HG03139 (cell line): ENCODE measurements around the gene TFAP2B.

Experiments
- ATAC-seq: cut with Tn5 transposase; IDR thresholded peaks from one replicate; pipeline ENCODE4 v1.9.1; 2021; ENCODE audit not compliant: unreplicated experiment

Gene TFAP2B

DNA sequence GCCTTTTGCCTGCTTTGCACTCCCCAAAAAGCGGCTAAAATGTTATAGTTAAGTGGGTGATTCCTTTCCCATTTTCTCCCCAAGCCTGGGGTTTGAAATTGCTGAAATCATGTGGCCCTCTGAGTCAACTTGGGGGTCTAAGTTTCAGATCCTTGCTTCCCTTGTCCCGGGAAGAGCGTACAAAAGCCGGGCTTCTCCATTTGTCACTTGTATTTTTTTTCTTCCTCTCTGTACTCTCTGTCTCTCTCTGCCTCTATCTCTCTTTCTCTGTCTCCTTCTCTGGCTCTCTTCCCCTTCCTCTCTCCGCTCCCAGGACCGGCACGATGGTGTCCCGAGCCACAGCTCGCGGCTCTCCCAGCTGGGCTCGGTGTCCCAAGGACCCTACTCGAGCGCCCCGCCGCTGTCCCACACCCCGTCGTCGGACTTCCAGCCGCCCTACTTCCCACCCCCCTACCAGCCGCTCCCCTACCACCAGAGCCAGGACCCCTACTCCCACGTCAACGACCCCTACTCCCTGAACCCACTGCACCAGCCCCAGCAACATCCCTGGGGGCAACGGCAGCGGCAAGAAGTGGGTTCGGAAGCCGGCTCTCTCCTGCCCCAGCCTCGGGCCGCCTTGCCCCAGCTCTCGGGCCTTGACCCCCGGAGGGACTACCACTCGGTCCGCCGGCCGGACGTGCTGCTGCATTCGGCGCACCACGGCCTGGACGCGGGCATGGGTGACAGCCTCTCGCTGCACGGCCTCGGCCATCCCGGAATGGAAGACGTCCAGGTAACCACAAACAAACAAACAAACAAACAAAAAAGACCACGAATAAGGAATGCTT lies 4.6 kb downstream of the TFAP2B start:
- ATAC-seq: no peak

DNA sequence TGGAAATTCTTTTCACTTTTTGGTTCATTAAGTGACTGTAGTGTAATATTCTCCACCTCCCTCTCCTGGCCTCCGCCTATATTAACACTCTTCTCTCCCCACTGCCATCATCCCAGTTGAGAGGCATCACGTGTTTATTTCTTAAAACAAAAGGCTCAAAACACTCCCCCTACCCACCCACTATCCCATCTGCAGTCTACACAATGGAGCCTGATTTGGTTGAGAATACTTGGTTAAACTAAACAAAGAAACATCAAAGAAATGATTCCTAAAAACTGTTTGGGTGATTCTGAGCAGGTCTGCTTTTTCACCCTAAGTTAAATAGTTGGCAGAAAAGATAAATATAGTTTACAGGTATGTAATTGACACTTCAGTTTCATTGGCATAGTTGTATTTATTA lies 5.9 kb downstream of the TFAP2B start:
- no peak for ATAC-seq

- ATAC-seq: no peak
Measured at GRCh38 chr6:50825375-50826036, 6.8 kb downstream of the TFAP2B start.

DNA sequence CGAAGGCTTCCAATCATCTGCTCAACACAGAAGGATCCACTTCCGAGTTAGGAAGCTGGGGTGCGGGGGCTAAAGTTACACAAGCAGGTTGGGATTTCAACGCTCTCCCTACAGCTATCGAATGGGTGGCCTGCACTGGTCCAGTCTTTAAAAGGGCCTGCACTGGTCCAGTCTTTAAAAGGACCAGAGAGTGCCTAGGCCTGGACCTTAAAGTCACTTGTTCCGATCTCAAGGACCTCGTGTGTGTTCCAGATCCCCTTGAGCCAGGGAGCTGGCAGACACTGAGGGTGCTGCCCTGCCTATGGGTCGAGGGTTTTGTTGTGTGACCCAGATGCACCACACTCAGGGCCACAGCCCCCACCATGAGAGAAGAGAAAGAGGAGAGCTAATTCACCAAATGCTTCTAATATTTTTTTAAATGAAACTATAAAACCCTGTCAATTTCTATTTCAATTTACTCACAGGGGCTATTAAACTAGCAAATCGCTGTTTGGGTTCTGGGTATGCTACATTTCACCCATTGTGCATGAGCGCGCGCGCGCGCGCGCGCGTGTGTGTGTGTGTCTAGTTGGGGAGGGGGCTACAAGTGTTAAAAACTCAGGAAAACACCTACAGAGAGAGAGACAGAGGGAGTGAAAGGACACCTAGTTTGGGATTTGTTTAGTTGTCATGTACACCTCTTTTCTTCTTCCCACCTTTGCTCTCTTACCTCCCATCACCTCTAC lies 7.5 kb downstream of the TFAP2B start:
- no peak for ATAC-seq

- ATAC-seq: no peak
Measured at GRCh38 chr6:50826803-50827202, 8.1 kb downstream of the TFAP2B start.

DNA sequence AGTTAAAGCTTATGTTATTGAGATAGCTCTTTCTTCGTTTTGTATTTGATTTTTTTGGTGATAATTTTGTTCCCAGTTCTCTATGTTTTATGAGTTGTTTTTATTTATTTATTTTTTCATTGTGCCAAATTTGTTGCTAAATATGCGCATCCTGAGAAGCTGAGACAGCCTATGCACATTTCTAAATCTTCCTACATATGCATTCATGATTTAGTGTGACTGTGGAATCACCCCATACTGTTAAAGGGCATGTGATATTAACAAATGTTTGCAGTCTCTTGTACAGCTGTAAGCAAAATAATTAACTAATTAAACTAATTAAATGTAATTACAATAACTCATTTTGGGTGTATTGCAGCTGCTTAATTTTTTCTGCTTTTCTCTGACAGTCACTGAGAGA lies 10.4 kb downstream of the TFAP2B start:
- no peak for ATAC-seq

- no peak for ATAC-seq
Measured at GRCh38 chr6:50829898-50830444, 11.3 kb downstream of the TFAP2B start.

GRCh38 chr6:50831186-50831585 lies 12.5 kb downstream of the TFAP2B start:
- ATAC-seq: no peak

GRCh38 chr6:50832912-50833311 lies 14.2 kb downstream of the TFAP2B start:
- no peak for ATAC-seq

GRCh38 chr6:50834929-50835410 lies 16.3 kb downstream of the TFAP2B start:
- no peak for ATAC-seq

- no peak for ATAC-seq
Measured at GRCh38 chr6:50836231-50836630, 17.6 kb downstream of the TFAP2B start.

DNA sequence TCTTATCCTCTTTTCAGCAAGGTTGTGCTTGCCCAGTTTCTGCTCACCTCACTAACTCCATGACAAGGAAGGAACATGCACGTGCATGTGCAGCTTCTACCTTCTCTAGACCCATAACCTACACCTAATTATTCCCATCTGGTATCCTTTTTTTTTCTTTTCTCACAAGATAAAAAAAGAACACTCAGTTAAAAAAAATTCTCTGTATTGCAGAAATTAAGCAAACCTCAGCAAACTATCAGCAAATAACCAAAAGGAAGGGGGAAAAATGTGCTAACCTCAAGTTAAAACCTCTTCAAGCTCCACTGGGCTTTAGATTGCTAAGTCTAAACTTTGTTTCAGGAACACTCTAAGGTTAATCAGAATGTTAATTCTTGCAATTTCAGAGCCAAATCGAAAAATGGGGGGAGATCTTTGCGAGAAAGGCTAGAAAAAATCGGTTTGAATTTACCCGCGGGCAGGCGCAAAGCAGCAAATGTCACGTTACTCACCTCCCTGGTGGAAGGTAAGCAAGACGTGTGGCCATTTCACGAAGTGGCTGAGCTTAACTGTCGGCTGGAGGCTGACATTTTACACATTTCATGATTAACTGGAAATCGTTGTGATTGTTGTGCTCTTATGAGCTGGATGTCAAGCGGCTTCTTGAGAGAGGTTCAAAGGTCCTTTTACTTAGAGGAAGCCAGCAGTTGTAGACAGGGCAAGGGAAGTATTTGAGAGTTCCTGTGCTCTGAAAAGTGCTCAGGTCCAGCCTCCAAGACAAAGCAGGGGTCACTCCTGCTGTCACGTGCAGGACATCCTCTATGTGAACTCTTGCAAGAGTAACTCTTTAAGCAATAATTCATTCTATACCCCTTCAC lies 19.1 kb downstream of the TFAP2B start:
- ATAC-seq: no peak

DNA sequence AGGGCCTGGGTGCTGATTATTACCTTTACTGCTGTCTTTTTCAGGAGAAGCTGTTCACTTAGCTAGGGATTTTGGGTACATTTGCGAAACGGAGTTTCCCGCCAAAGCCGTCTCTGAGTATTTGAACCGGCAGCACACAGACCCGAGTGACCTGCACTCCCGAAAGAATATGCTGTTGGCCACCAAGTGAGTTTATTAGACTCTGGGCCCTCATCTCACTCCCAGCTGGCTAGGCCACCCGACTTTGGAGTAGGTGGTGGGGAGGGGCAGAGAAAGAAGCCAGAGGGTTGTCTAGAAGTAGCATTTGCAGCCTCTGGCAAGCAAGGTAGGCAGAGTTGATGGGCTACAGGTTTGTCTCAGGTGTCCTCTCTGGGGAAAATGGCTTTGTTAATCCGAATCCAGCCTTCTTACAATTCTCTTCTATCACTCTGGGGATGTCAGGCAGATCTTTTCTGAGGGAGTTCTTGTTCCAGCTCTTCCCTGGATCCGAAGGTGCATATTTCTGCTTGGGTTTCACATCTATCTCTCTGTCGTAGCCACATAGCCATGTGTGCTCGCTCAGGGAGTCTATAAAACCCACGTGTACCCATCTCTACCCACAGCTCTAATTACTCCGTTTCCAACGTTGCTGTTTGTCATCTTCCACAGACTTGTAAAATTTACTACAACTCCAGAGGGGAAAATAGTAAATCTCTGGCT lies 21.6 kb downstream of the TFAP2B start:
- no peak for ATAC-seq

GRCh38 chr6:50840811-50841192 lies 22.1 kb downstream of the TFAP2B start:
- ATAC-seq: no peak

DNA sequence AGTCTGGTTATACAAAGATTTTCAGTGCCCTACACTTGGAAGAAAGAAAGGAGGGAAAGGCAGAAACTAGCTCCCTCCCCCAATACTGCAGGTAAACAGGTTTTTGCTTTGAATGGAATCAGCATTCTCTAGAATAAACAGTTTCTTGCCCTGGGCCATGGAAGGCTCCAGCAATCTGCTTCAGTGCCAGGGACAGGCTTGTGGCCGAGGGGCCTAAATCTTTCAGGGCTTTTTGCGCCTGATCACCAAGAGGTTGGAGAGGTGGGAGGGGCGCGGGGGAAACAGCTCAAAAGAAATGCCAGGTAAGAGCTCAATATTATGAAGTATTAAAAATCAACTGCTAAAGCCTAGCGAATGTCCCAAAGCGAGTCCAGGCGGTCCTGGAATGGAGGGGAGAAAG lies 23.8 kb downstream of the TFAP2B start:
- ATAC-seq: no peak

DNA sequence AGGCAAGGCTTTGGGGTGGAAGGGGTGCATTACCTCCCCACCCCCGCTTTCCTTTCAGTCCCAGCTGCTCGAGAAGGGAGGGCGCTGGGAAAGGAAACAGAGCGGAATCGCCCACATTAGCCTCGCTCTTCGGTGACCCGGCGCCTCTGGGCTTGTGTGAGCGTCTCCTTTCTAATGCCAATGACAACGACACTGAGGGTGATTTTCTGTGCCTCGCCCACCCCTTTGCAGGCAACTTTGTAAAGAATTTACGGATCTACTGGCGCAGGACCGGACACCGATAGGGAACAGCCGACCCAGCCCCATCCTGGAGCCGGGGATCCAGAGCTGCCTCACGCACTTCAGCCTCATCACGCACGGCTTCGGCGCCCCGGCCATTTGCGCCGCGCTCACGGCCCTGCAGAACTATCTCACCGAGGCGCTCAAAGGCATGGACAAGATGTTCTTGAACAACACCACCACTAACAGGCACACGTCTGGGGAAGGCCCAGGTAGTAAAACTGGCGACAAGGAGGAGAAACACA lies 24.3 kb downstream of the TFAP2B start:
- ATAC-seq: no peak

DNA sequence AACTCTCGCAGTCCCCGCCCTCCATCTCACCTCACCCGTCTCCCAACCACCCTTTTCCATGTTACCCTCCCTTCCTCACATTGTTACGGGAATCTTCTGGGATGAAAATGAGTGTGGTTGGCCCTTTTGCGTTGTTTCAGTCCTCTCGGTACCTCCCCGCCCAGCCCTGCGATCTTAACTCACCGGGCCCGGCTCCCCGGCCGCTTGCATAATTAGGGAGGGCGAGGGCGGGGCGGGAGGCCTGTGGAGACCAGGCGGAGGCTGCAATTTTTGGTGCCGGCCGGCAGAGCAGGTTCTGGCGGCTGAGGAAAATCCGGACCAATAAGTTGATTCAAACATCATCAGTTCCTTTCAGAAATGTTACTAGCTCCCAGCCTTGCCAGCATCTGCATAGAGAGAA lies 25.2 kb downstream of the TFAP2B start:
- no peak for ATAC-seq

DNA sequence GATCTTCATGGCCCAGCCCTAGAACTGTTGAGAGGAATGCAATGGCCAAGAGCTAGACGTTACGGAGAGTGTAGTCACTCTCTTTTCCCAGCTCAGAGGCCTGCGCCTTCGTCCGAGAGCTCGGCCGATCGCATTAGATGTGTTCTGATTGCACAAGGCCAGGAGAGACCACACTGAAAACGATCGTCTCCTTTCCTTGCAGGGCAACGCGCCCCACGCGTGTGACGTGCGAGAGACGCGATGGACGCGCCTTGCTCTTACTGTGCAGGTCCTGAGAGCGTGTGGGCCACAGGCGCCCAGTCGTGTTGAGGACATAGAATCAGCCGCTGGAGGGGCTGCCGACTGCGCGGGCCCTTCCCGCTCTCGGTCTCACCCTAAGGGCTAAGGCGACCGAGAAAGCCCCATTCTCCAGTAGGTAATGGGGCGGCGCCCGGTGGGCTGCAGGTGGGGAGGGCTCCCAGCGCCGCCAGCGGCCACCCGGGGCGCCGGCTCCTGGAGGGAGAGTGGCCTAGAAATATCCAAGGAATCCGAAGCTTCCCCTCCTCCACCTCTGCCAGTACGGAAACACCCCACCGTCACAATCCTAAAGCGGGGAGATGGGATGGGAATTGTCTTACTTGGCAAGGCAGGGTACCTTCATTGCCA lies 26.9 kb downstream of the TFAP2B start:
- ATAC-seq: no peak

DNA sequence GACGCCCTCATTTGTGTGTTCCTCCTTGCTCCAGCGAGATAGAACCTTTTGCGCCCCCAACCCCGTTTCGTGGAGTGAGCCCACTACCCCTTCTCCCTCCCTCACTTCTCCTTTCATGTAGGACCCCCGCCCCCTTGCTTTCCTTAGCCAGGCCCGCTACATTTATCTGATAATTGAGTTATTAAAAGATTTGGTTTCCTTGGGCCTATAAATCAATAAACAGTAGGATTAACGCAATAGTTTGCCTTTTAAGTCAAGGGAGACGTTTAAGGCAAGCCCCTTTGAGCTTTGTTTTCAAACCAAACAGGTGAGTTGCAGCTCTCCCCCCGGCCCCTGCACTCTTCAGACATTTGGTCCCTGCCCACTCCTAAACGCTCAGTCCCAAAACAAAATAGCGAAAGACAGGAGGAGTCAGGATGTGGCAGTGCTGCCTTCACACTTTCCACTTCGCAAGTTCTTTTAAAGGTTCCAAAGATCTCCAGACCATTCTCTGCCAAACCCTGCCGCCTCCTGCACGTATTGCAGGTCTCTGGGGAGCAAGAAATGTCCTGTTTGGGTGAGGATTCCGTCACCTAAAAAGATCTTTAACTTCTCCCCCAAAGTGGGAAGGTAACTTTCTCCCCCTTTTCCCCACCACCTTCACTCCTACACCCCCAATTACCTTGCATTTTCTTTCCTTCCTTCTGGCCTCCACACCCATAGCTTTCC lies 27.6 kb downstream of the TFAP2B start:
- ATAC-seq: no peak
